Muscle layer of colon (tissue), 2 donors: ENCODE results near the gene TRAPPC6A.

Source experiments
- H3K27ac ChIP-seq: one replicate; pipeline ENCODE4 v1.7.0; 2013; ENCODE audit warnings: low read depth, mild to moderate bottlenecking, low read length, moderate library complexity
- H3K27me3 ChIP-seq, 2 donors: one replicate each; pipeline ENCODE4 v1.7.0; 2013; ENCODE audit warnings: low read length in 2 of 2, mild to moderate bottlenecking in 2 of 2; ENCODE audit not compliant: insufficient read depth in 2 of 2, control insufficient read depth in 1 of 2
- H3K36me3 ChIP-seq: one replicate; pipeline ENCODE4 v1.7.0; 2013; ENCODE audit warnings: mild to moderate bottlenecking, low read length; ENCODE audit not compliant: insufficient read depth
- H3K4me1 ChIP-seq: one replicate; pipeline ENCODE4 v1.7.0; 2013; ENCODE audit warnings: mild to moderate bottlenecking, low read length; ENCODE audit not compliant: insufficient read depth
- H3K4me3 ChIP-seq, 2 donors: one replicate each; pipeline ENCODE4 v1.7.0; 2013; ENCODE audit warnings: low read length in 2 of 2, low read depth in 1 of 2, mild to moderate bottlenecking in 1 of 2, moderate library complexity in 1 of 2
- H3K9ac ChIP-seq: one replicate; pipeline ENCODE4 v1.7.0; 2013; ENCODE audit warnings: low read length
- H3K9me3 ChIP-seq: one replicate; pipeline ENCODE4 v1.7.0; 2013; ENCODE audit warnings: mild to moderate bottlenecking, low read length
- donor health status: abdominal sarcoma.
- donor health status: Adenocarcinoma of cecum.

The TRAPPC6A gene

GRCh38 chr19:45211751-45212381 lies 33.8 kb upstream of the TRAPPC6A start:
- Histone ChIP-seq H3K9me3 (no peaks in the 10 kb centered on the region), H3K36me3 (no peaks in the 10 kb centered on the region), H3K9ac (no peak overlapping the region), H3K27me3 (peaks cover under 1 to 15% of the 10 kb centered on the region in 2 donors), H3K27ac (no peak overlapping the region), H3K4me1 (no peaks in the 10 kb centered on the region), H3K4me3 (no peak overlapping the region)

- no peaks in the 10 kb centered on the region for H3K4me1 ChIP-seq
- no peaks in the 10 kb centered on the region for H3K27me3 ChIP-seq
- no peak overlapping the region for H3K4me3 ChIP-seq
- H3K27ac ChIP-seq = no peak overlapping the region
- H3K36me3 ChIP-seq = no peaks in the 10 kb centered on the region
- no peak overlapping the region for H3K9ac ChIP-seq
- H3K9me3 ChIP-seq = no peaks in the 10 kb centered on the region
Measured at GRCh38 chr19:45206328-45206727, 28.3 kb upstream of the TRAPPC6A start.

- no peak overlapping the region for H3K4me3 ChIP-seq
- no peaks in the 10 kb centered on the region for H3K9me3 ChIP-seq
- H3K27me3 ChIP-seq = no peaks in the 10 kb centered on the region
- H3K4me1 ChIP-seq = no peaks in the 10 kb centered on the region
- no peak overlapping the region for H3K27ac ChIP-seq
- no peak overlapping the region for H3K9ac ChIP-seq
- no peaks in the 10 kb centered on the region for H3K36me3 ChIP-seq
Measured at GRCh38 chr19:45205810-45206209, 27.8 kb upstream of the TRAPPC6A start.

GRCh38 chr19:45202637-45203036 lies 24.6 kb upstream of the TRAPPC6A start:
- no peak overlapping the region for H3K27ac ChIP-seq
- no peak overlapping the region for H3K4me3 ChIP-seq
- H3K27me3 ChIP-seq = no peaks in the 10 kb centered on the region
- no peaks in the 10 kb centered on the region for H3K9me3 ChIP-seq
- H3K9ac ChIP-seq = no peak overlapping the region
- no peaks in the 10 kb centered on the region for H3K4me1 ChIP-seq
- no peaks in the 10 kb centered on the region for H3K36me3 ChIP-seq

GRCh38 chr19:45200568-45200967 lies 22.5 kb upstream of the TRAPPC6A start:
- Histone ChIP-seq H3K36me3 (no peaks in the 10 kb centered on the region), H3K4me1 (no peaks in the 10 kb centered on the region), H3K9me3 (no peaks in the 10 kb centered on the region), H3K27me3 (no peaks in the 10 kb centered on the region), H3K4me3 (no peak overlapping the region), H3K27ac (no peak overlapping the region), H3K9ac (no peak overlapping the region)

- no peak overlapping the region for H3K27ac ChIP-seq
- no peaks in the 10 kb centered on the region for H3K9me3 ChIP-seq
- no peak overlapping the region for H3K9ac ChIP-seq
- no peaks in the 10 kb centered on the region for H3K27me3 ChIP-seq
- no peak overlapping the region for H3K4me3 ChIP-seq
- no peaks in the 10 kb centered on the region for H3K4me1 ChIP-seq
- H3K36me3 ChIP-seq = no peaks in the 10 kb centered on the region
Measured at GRCh38 chr19:45195764-45196163, 17.7 kb upstream of the TRAPPC6A start.

GRCh38 chr19:45191375-45191774 lies 13.3 kb upstream of the TRAPPC6A start:
- H3K27me3 ChIP-seq = no peaks in the 10 kb centered on the region
- no peaks in the 10 kb centered on the region for H3K4me1 ChIP-seq
- H3K9ac ChIP-seq = no peak overlapping the region
- no peak overlapping the region for H3K4me3 ChIP-seq
- no peaks in the 10 kb centered on the region for H3K36me3 ChIP-seq
- no peak overlapping the region for H3K27ac ChIP-seq
- H3K9me3 ChIP-seq = no peaks in the 10 kb centered on the region

GRCh38 chr19:45189971-45190370 lies 11.9 kb upstream of the TRAPPC6A start:
- Histone ChIP-seq H3K4me1 (no peaks in the 10 kb centered on the region), H3K9me3 (no peaks in the 10 kb centered on the region), H3K9ac (no peak overlapping the region), H3K4me3 (no peak overlapping the region), H3K36me3 (no peaks in the 10 kb centered on the region), H3K27ac (no peak overlapping the region), H3K27me3 (no peaks in the 10 kb centered on the region)

- Histone ChIP-seq H3K4me3 (no peak overlapping the region), H3K4me1 (no peaks in the 10 kb centered on the region), H3K27ac (no peak overlapping the region), H3K36me3 (no peaks in the 10 kb centered on the region), H3K27me3 (no peaks in the 10 kb centered on the region), H3K9ac (no peak overlapping the region), H3K9me3 (no peaks in the 10 kb centered on the region)
Measured at GRCh38 chr19:45187421-45188100, 9.5 kb upstream of the TRAPPC6A start.

- Histone ChIP-seq H3K4me3 (no peak overlapping the region), H3K4me1 (peaks cover 1% of the 10 kb centered on the region), H3K27ac (no peak overlapping the region), H3K27me3 (no peaks in the 10 kb centered on the region), H3K36me3 (no peaks in the 10 kb centered on the region), H3K9me3 (no peaks in the 10 kb centered on the region), H3K9ac (no peak overlapping the region)
Measured at GRCh38 chr19:45186509-45187334, 8.7 kb upstream of the TRAPPC6A start.

- H3K4me3 ChIP-seq = no peak overlapping the region
- H3K9me3 ChIP-seq = no peaks in the 10 kb centered on the region
- peaks cover 22% of the 10 kb centered on the region for H3K4me1 ChIP-seq
- no peaks in the 10 kb centered on the region for H3K36me3 ChIP-seq
- H3K9ac ChIP-seq = no peak overlapping the region
- no peak overlapping the region for H3K27ac ChIP-seq
- no peaks in the 10 kb centered on the region for H3K27me3 ChIP-seq
Measured at GRCh38 chr19:45184115-45184514, 6.1 kb upstream of the TRAPPC6A start.
